VCaP (cell line): Measurements from ENCODE around the gene LTB4R2.

Experiments
- H3K27ac ChIP-seq: fragments of 450-650 bp; 2 replicates; pipeline ENCODE4 v1.5.1; 2017
- TF ChIP-seq, protein P1 (sequence below): fragments of 450-650 bp; conservative IDR thresholded peaks from 2 replicates; pipeline ENCODE4 v1.5.1; 2017; ENCODE audit warnings: mild to moderate bottlenecking, moderate library complexity

The LTB4R2 gene

DNA sequence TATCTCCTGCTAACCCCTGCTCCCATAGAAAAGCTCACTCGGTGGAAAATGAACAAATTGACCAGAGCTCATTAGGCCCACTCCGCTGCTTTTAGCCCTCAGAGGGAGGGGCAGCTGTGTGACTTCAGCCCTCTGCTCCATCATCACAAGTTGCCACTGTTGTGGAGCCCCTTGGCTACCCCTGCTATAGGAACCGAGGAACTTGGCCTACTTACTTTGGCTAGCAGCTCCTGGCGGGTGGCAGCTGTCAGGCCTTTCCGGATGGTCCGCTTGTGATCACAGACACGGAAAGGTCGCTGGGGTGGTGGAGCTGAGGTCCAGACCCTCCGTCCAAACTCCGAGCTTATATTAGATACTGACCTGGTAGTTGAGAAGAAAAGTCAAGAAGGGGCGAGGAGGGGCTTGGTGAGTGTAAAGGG, 2.8 kb upstream of the LTB4R2 start:
- H3K27ac ChIP-seq, result no peak overlapping the region
- TF ChIP-seq, protein P1, sequence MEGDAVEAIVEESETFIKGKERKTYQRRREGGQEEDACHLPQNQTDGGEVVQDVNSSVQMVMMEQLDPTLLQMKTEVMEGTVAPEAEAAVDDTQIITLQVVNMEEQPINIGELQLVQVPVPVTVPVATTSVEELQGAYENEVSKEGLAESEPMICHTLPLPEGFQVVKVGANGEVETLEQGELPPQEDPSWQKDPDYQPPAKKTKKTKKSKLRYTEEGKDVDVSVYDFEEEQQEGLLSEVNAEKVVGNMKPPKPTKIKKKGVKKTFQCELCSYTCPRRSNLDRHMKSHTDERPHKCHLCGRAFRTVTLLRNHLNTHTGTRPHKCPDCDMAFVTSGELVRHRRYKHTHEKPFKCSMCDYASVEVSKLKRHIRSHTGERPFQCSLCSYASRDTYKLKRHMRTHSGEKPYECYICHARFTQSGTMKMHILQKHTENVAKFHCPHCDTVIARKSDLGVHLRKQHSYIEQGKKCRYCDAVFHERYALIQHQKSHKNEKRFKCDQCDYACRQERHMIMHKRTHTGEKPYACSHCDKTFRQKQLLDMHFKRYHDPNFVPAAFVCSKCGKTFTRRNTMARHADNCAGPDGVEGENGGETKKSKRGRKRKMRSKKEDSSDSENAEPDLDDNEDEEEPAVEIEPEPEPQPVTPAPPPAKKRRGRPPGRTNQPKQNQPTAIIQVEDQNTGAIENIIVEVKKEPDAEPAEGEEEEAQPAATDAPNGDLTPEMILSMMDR, result no peak

DNA sequence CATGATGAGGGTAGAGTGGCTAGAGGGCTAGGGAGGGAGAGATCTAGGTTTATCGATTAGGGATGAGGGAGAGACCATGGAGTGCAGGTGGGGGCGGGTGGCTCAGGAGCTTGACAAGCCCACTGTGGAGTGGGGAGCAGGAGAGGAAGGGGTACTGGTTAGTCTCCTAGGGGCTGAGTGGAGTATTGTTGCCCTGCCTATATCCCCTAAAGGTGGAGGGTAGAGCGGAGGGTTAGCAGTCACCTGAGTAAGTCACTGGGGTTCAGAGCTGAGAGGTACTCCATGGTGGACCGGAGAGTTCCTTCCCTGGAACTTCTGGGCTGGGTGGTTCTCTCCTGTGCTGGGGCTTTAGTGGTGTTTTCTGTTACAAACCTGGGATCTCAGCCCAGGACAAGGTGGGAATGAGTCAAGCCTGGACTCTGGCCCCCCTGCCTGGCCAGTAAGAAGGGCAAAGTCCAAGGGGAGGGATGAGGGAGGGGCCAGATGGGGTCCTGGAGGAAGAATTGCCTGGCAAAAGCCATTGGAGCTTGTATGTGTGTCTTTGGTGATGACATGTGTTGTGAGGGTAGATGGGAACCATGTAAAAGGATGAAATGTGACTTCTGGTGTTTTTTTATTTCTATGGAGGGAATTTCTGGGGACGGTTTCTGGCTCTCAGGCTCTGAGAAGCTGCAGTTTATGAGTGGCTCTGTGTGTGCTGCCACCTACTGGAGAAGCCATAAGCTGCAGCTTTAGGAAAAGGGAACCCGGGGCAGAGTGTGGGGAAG, 2.2 kb upstream of the LTB4R2 start, which contains the start of gene CIDEB:
Gene CIDEB, minus strand, starts transcription at position 403 of the 767 bp plus-strand sequence. Its CDS starts 119 bp downstream, at position 284.
- no peak within 1 kb of the TSS for H3K27ac ChIP-seq
- TF ChIP-seq, protein P1, result peak; percentile 97

DNA sequence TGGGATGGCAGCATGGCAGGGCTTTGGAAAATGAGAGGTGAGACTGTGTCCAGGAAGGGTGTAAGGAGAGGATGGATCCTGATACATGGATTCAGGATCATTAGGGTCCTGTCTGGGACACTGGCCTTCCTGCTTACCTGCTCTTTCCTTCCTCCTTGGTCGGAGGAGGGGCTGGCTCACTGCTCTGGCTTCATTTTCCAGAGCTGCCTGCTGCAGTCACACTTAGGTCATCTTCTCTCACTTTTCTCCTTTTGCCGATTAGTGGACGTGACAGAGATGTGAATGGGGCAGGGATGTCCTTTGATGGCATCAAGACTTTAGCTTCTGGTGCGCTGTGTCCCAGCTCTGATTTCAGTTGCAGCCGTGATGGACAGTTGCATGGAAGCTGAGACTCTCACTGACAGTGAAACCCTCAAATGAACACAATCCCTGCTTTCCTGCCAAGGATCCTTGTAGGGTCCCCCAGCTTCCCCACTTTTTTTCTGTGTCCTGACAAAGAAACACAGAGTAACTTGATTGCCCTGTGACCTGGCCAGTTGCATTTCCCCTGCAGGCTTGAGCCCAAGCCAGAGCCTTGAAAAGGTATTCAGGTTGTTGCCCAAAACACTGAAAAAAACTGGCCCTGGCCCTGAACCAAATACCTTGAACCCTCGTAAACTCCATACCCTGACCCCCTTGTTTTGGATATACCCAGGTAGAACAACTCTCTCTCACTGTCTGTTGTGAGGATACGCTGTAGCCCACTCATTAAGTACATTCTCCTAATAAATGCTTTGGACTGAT, 1.4 kb upstream of the LTB4R2 start:
- no peak overlapping the region for H3K27ac ChIP-seq
- TF ChIP-seq, protein P1, result peak; percentile 29

DNA sequence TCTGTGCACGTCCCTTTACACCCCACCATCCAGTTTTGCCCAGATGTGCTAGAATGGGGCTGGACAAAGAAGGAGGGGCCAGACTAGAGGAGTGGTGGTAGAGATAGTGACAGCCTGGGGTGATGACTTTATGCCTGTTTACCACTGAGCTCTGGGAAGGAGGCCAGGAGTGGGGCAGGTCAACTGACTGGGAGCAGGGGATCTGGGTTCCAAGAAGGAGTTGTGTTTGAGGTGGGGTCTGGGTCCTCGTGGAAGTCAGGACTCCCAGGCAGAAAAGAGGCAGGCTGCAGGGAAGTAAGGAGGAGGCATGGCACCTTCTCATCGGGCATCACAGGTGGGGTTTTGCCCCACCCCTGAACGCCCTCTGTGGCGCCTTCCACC, 315 bp downstream of the LTB4R2 start:
- H3K27ac ChIP-seq, result no peak overlapping the region
- TF ChIP-seq, protein P1, result no peak

DNA sequence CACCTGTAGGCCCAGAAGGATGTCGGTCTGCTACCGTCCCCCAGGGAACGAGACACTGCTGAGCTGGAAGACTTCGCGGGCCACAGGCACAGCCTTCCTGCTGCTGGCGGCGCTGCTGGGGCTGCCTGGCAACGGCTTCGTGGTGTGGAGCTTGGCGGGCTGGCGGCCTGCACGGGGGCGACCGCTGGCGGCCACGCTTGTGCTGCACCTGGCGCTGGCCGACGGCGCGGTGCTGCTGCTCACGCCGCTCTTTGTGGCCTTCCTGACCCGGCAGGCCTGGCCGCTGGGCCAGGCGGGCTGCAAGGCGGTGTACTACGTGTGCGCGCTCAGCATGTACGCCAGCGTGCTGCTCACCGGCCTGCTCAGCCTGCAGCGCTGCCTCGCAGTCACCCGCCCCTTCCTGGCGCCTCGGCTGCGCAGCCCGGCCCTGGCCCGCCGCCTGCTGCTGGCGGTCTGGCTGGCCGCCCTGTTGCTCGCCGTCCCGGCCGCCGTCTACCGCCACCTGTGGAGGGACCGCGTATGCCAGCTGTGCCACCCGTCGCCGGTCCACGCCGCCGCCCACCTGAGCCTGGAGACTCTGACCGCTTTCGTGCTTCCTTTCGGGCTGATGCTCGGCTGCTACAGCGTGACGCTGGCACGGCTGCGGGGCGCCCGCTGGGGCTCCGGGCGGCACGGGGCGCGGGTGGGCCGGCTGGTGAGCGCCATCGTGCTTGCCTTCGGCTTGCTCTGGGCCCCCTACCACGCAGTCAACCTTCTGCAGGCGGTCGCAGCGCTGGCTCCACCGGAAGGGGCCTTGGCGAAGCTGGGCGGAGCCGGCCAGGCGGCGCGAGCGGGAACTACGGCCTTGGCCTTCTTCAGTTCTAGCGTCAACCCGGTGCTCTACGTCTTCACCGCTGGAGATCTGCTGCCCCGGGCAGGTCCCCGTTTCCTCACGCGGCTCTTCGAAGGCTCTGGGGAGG, 985 bp downstream of the LTB4R2 start, which contains the start of gene LTB4R:
Gene LTB4R, plus strand, starts transcription at position 857 of the 959 bp plus-strand sequence. CDS start 4,150 bp downstream, outside the sequence.
- TF ChIP-seq, protein P1, result no peak
- no peak within 1 kb of the TSS for H3K27ac ChIP-seq

DNA sequence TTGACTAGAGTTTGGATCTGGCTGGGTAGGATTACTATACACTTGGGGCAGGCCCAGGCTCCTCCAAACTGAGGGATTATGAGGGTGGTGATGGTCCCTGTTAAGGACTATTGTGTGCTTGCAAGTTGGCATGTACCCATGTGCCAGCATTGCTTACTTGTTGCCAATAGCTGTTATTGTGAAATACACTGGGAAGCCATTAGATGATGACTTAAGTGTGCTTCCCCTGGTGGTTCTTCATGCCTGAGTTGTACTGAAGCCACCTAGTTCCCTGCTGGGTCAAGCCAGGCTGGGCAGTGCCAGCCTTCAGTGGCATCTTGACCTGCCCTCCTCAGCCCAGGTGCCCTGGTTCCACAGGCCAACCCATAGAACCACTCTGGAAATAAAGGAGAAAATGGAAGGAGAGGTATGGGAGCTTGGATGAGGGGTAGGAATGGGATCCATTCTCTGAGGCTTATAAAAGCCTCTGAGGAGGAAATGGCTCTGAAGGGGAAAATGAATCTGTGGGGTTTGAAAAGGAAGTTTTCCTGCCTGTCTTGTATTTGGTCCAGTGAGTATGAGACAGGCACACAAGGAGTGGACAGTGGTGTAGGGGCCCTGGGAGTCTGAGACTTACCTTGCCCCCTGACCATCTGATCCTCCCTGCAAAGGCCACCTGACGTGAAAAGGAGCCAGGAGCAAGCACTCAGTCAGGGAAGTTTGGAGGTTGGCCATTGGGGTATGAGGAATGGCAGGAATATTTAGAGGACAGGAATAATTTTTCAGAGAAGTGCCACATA, 2.1 kb downstream of the LTB4R2 start:
- TF ChIP-seq, protein P1, result no peak
- no peak overlapping the region for H3K27ac ChIP-seq
